ES-I3 (cell line): Measurements from ENCODE around the gene LENG9.
"Not testable (repeated sequence)": the region's sequence is repeated elsewhere in the genome, so short reads cannot be mapped to it uniquely, and the experiment has no call there.

ENCODE experiments used
- H3K36me3 ChIP-seq: 2 replicates; pipeline ENCODE4 v1.6.1; 2013; ENCODE audit warnings: mild to moderate bottlenecking, low read length, control low read depth, moderate library complexity; ENCODE audit not compliant: insufficient read depth
- H3K4me1 ChIP-seq: 2 replicates; pipeline ENCODE4 v1.6.1; 2013; ENCODE audit warnings: mild to moderate bottlenecking, control low read depth, low read length; ENCODE audit not compliant: insufficient read depth
- H3K9ac ChIP-seq: 2 replicates; pipeline ENCODE4 v1.6.1; 2013; ENCODE audit warnings: low read depth, mild to moderate bottlenecking, low read length, moderate library complexity
- H3K9me3 ChIP-seq: 2 replicates; pipeline ENCODE4 v1.6.1; 2013; ENCODE audit warnings: mild to moderate bottlenecking, low read length, moderate library complexity; ENCODE audit not compliant: control insufficient read depth, insufficient read depth

Gene LENG9

GRCh38 chr19:54463531-54464043 is at the start of gene LENG9:
Gene LENG9 (minus strand): TSS chr19:54463778. CDS start chr19:54463526, 252 bp downstream.
- no peaks in the 10 kb centered on the region; the same call in 1 of the 2 replicates for H3K36me3 ChIP-seq
- no peaks in the 10 kb centered on the region for H3K9me3 ChIP-seq
- peak within 1 kb of the TSS; percentile 98 for H3K9ac ChIP-seq
- H3K4me1 ChIP-seq, result peaks cover 7% of the 10 kb centered on the region; the same call in 1 of the 2 replicates

GRCh38 chr19:54509200-54509940 is 45.8 kb upstream of the LENG9 start:
- not testable (repeated sequence) for H3K9ac ChIP-seq, H3K4me1 ChIP-seq, H3K36me3 ChIP-seq, H3K9me3 ChIP-seq

- not testable (repeated sequence) for H3K9me3 ChIP-seq, H3K4me1 ChIP-seq, H3K9ac ChIP-seq, H3K36me3 ChIP-seq
These were observed 44.9 kb upstream of the LENG9 start for GRCh38 chr19:54508487-54508886.

GRCh38 chr19:54507824-54508223 is 44.2 kb upstream of the LENG9 start:
- Histone ChIP-seq H3K4me1 (no peaks in the 10 kb centered on the region; the same call in 1 of the 2 replicates), H3K9ac (no peak overlapping the region), H3K9me3 (no peaks in the 10 kb centered on the region), H3K36me3 (no peaks in the 10 kb centered on the region)

- H3K9me3 ChIP-seq, H3K9ac ChIP-seq: not testable (repeated sequence)
These were observed 43.6 kb upstream of the LENG9 start for GRCh38 chr19:54507038-54507717.

GRCh38 chr19:54506079-54506478 is 42.5 kb upstream of the LENG9 start:
- no peaks in the 10 kb centered on the region for H3K36me3 ChIP-seq
- no peaks in the 10 kb centered on the region for H3K9me3 ChIP-seq
- no peaks in the 10 kb centered on the region; the same call in 1 of the 2 replicates for H3K4me1 ChIP-seq
- no peak overlapping the region for H3K9ac ChIP-seq

More at GRCh38 chr19:54507038-54507717, 43.6 kb upstream of the LENG9 start:
- H3K36me3 ChIP-seq, H3K4me1 ChIP-seq: not testable (repeated sequence)

- not testable (repeated sequence) for H3K9me3 ChIP-seq, H3K9ac ChIP-seq, H3K36me3 ChIP-seq, H3K4me1 ChIP-seq
These were observed 42.0 kb upstream of the LENG9 start for GRCh38 chr19:54505542-54505941.

GRCh38 chr19:54502518-54503048 is 39.0 kb upstream of the LENG9 start, which contains the start of gene LAIR2:
Gene LAIR2 (plus strand): TSS chr19:54502831. CDS start chr19:54502919, 88 bp downstream.
- no peak within 1 kb of the TSS for H3K9ac ChIP-seq
- no peaks in the 10 kb centered on the region for H3K36me3 ChIP-seq
- H3K9me3 ChIP-seq, result no peaks in the 10 kb centered on the region
- no peaks in the 10 kb centered on the region for H3K4me1 ChIP-seq

GRCh38 chr19:54498451-54498772 is 34.8 kb upstream of the LENG9 start:
- H3K4me1 ChIP-seq, H3K9me3 ChIP-seq, H3K9ac ChIP-seq, H3K36me3 ChIP-seq: not testable (repeated sequence)

- not testable (repeated sequence) for H3K36me3 ChIP-seq, H3K9ac ChIP-seq, H3K4me1 ChIP-seq, H3K9me3 ChIP-seq
These were observed 34.3 kb upstream of the LENG9 start for GRCh38 chr19:54497747-54498450.

- H3K9ac ChIP-seq, H3K9me3 ChIP-seq, H3K36me3 ChIP-seq, H3K4me1 ChIP-seq: not testable (repeated sequence)
These were observed 31.7 kb upstream of the LENG9 start for GRCh38 chr19:54495284-54495683.

- no peaks in the 10 kb centered on the region for H3K36me3 ChIP-seq
- H3K9ac ChIP-seq, result no peak overlapping the region
- H3K4me1 ChIP-seq, result 0 out of 2 replicates have a peak, but pooled peaks cover 5% of the 10 kb centered on the region
- H3K9me3 ChIP-seq, result no peaks in the 10 kb centered on the region
These were observed 30.5 kb upstream of the LENG9 start for GRCh38 chr19:54493967-54494585.

- H3K9me3 ChIP-seq, H3K4me1 ChIP-seq, H3K36me3 ChIP-seq, H3K9ac ChIP-seq: not testable (repeated sequence)
These were observed 29.5 kb upstream of the LENG9 start for GRCh38 chr19:54493056-54493455.

- Histone ChIP-seq H3K36me3 (no peaks in the 10 kb centered on the region), H3K9ac (no peak overlapping the region), H3K9me3 (no peaks in the 10 kb centered on the region), H3K4me1 (0 out of 2 replicates have a peak, but pooled peaks cover 5% of the 10 kb centered on the region)
These were observed 29.0 kb upstream of the LENG9 start for GRCh38 chr19:54492568-54492967.
